ENCODE results near the gene LPIN3. TPM values are rescaled to one million over a fixed set of nuclear protein-coding genes. Genes with fewer than 3 reads are reported as not detected.

LPIN3 gene
- total and polyA plus RNA-seq, 2 of the 8 experiments (the other 6 are each of a cell fraction or from before 2014, with no cell fraction given): 3.7 to 3.9 TPM

GRCh38 chr20:41394931-41395666, 54.5 kb downstream of the LPIN3 start:
- Histone ChIP-seq H2AK5ac (ENCODE audit: low read depth, low read length) (no peak overlapping the region), H3K27ac (ENCODE audit: low read depth, low read length) (no peak overlapping the region), H3K79me1 (ENCODE audit: low read depth, low read length) (no peaks in the 10 kb centered on the region; the same call in 1 of the 2 replicates), H3K18ac (ENCODE audit: extremely low read depth, low read length) (no peak overlapping the region), H2BK12ac (ENCODE audit: low read depth, low read length) (no peak overlapping the region), H2AFZ (ENCODE audit: low read length) (no peak overlapping the region), H3K9me3 (ENCODE audit: insufficient read depth in 2 of 2, low read depth in 1 of 2, low read length in 1 of 2) (no peaks in the 10 kb centered on the region), H3K14ac (ENCODE audit: insufficient read length) (no peak overlapping the region), H3K23me2 (ENCODE audit: low read depth, low read length) (no peaks in the 10 kb centered on the region), H4K8ac (ENCODE audit: extremely low read depth, insufficient read depth, low read length) (no peak overlapping the region), H3K4ac (replicated peaks; ENCODE audit: insufficient read length, low read depth, low read length) (no peak overlapping the region), H3K27me3 (replicated peaks in 1 of 4; ENCODE audit: control insufficient read depth in 3 of 4, extremely low read depth in 1 of 4, insufficient read depth in 3 of 4, low read length in 3 of 4) (no peaks in the 10 kb centered on the region), H2BK5ac (ENCODE audit: low read depth, low read length) (no peak overlapping the region), H3K9ac (replicated peaks in 1 of 4; ENCODE audit: extremely low read depth in 1 of 4, low read depth in 3 of 4, low read length in 3 of 4) (no peak overlapping the region), H2BK20ac (ENCODE audit: low read length) (no peak overlapping the region), H3K4me3 (ENCODE audit: extremely low read depth in 1 of 4, insufficient read depth in 2 of 4, low read depth in 3 of 4, low read length in 4 of 4) (no peak overlapping the region), H3K4me2 (ENCODE audit: insufficient read depth in 1 of 2, low read depth in 2 of 2, low read length in 2 of 2) (no peak overlapping the region), H3K36me3 (ENCODE audit: control insufficient read depth in 2 of 4, insufficient read depth in 4 of 4, low read length in 3 of 4) (no peaks in the 10 kb centered on the region), H3K79me2 (ENCODE audit: control insufficient read depth in 1 of 2, insufficient read depth in 2 of 2, low read length in 2 of 2) (no peaks in the 10 kb centered on the region), H3K23ac (ENCODE audit: insufficient read length) (no peak overlapping the region), H2BK15ac (ENCODE audit: low read length) (0 out of 2 replicates have a peak overlapping the region, but pooled peaks have one; percentile 61), H2BK120ac (replicated peaks; ENCODE audit: low read depth, low read length) (no peak overlapping the region), H3K4me1 (replicated peaks in 1 of 4; ENCODE audit: control insufficient read depth in 3 of 4, insufficient read depth in 4 of 4, low read length in 3 of 4) (peaks cover 0 to 9% (median 6%) of the 10 kb centered on the region in 4 experiments; a peak in 5 of 7 replicates), H4K20me1 (replicated peaks in 1 of 2; ENCODE audit: control insufficient read depth in 1 of 2, insufficient read depth in 2 of 2, low read length in 2 of 2) (no peaks in the 10 kb centered on the region), H4K5ac (ENCODE audit: insufficient read length, low read depth, low read length) (no peak overlapping the region), H3K56ac (replicated peaks; ENCODE audit: insufficient read length, low read depth, low read length) (no peak overlapping the region), H4K91ac (replicated peaks; ENCODE audit: insufficient read length, low read length) (no peak overlapping the region)
- FAIRE-seq (no peak), DNase-seq (ENCODE audit: low read depth in 1 of 2, low spot score in 2 of 2) (no peak)
- POLR2A ChIA-PET (ENCODE audit: partially characterized antibody): interaction anchor here (0.9 to 1.4 kb wide), 3 partner anchors 18 to 225 kb away, joined by 3 to 5 read pairs (median 4); no protein-coding TSS in a partner anchor
- 95% methylated on average over 9 of the region's 9 CpGs; no CpG with 5 or more reads in 1 of the 2 experiments for WGBS, 2 experiments (ENCODE audit: extremely low coverage in 1 of 2, insufficient coverage in 1 of 2, insufficient read length in 1 of 2, insufficient replicate concordance in 2 of 2, low coverage in 1 of 2, low lambda C conversion rate in 2 of 2, missing lambda C conversion rate in 1 of 2)
- CTCF ChIA-PET (ENCODE audit: partially characterized antibody): interaction anchor here (0.6 to 3.5 kb wide), 11 partner anchors 14 to 427 kb away, joined by 3 to 16 read pairs (median 4); partner anchors contain the start of gene LPIN3
- TF ChIP-seq RAD21 (IDR thresholded peaks at IDR 0.05 in 1 of 2, conservative IDR thresholded peaks at IDR 0.05 in 1 of 2; ENCODE audit: low read depth in 2 of 2, low read length in 2 of 2) (no peak), JUN (IDR thresholded peaks at IDR 0.05; ENCODE audit: low read depth, low read length) (no peak), POU5F1 (IDR thresholded peaks at IDR 0.05; ENCODE audit: low read depth, low read length) (no peak), KDM5A (IDR thresholded peaks at IDR 0.05; ENCODE audit: low read length) (no peak), TAF1 (IDR thresholded peaks at IDR 0.05; ENCODE audit: low read depth, low read length) (no peak), KDM1A (IDR thresholded peaks at IDR 0.05; ENCODE audit: borderline replicate concordance, low read length) (no peak), SRF (IDR thresholded peaks at IDR 0.05; ENCODE audit: low read depth, low read length) (no peak), RBBP5 (IDR thresholded peaks at IDR 0.05; ENCODE audit: borderline replicate concordance, low read depth, low read length) (no peak), CBX5 (IDR thresholded peaks at IDR 0.05; ENCODE audit: low read depth, low read length) (no peak)
- TF ChIP-seq, protein P1, sequence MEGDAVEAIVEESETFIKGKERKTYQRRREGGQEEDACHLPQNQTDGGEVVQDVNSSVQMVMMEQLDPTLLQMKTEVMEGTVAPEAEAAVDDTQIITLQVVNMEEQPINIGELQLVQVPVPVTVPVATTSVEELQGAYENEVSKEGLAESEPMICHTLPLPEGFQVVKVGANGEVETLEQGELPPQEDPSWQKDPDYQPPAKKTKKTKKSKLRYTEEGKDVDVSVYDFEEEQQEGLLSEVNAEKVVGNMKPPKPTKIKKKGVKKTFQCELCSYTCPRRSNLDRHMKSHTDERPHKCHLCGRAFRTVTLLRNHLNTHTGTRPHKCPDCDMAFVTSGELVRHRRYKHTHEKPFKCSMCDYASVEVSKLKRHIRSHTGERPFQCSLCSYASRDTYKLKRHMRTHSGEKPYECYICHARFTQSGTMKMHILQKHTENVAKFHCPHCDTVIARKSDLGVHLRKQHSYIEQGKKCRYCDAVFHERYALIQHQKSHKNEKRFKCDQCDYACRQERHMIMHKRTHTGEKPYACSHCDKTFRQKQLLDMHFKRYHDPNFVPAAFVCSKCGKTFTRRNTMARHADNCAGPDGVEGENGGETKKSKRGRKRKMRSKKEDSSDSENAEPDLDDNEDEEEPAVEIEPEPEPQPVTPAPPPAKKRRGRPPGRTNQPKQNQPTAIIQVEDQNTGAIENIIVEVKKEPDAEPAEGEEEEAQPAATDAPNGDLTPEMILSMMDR (IDR thresholded peaks at IDR 0.05; ENCODE audit: control extremely low read depth in 1 of 3, insufficient read depth in 1 of 3, low read depth in 1 of 3, low read length in 3 of 3): no peak

Data from H1 (cell line).